Measurements from ENCODE around the gene C4orf17. TPM values are rescaled to one million over a fixed set of nuclear protein-coding genes. Genes with fewer than 3 reads are reported as not detected.

C4orf17 gene
- not detected in 5 replicates for total RNA-seq (2022; extraction: Qiagen RNA extraction)

GRCh38 chr4:99510721-99511120 lies at the start of gene C4orf17:
TSS of gene C4orf17 (plus strand) at chr4:99511021. CDS start at chr4:99513082, 2,061 bp downstream.

DNA sequence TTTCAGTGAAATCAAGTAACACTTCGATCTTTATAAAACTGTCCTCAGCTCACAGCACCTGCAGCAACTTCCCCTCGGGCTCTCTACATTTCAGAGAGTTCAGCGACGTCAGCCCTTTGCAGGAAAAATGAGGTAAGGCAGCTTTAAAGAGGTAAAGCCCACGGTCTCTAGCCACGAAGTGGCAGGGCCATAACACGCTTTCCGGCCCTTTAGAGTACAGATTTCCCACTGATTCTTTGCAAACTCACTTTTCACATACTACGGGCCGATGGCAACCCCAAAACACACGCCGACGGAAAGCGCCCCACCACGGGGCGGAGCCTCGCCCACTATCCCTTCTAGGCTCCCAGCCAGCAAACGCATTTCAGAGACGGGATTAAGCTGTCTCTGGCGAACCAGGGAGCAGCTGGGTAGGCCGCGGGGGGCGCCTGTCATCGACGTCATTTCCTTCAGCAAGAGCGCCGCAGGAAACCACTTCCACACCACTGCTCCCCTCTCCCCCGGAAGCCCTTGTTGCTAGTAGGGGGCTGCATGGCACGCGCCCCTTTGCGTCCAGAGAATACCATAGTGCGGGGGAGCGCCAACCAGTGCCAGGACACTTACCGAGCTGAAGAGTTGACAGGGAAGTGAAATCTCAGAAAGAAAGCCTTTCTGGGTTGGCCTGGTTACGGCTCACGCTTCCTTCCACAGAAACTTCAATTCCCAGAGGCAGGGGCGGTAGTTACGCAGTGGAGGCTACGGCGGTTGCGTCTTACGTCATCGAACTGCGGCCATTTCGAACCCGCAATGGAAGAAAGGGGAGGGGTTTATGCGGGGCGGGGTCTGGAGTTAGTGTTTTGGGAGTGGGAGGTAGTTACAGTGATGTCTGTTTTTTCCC lies 52.7 kb downstream of the C4orf17 start, which contains the start of gene TRMT10A:
TRMT10A (minus strand) TSS at position 730 of the 877 bp plus-strand sequence. CDS start 4,701 bp downstream, outside the sequence.

DNA sequence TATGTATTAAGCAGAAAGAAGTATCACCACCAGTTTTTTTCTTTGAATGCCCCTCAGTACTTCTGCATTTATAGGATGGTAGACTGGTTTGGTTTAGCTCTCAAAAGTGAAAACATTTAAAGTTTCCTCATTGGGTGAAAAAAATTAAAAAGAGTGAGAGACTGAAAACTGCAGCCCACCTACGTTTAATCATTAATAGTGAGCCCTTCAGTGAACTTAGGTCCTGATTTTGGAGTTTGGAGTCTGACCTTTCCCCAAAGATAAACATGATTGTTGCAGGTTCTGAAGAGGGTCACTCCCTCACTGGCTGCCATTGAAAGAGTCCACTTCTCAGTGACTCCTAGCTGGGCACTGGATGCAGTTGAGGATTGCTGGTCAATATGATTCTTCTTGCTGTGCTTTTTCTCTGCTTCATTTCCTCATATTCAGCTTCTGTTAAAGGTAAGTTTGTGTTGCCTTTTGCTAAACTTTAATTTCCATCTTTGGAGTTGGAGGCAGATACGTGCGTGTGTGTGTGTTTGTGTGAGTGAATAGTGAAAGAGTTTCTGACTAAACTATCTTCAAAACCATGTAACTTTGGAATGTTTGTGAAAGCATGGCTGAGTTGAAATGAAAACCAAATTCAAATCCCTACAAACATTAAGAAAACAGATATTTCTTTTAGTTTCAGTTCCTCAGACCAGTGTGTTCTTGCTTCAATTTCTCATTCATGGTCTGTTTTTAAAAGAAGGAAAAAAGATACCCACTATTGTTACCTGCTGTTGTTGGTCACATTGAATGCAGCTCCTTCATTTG lies 63.9 kb downstream of the C4orf17 start, which contains the start of gene MTTP:
MTTP (plus strand) TSS at position 295 of the 795 bp plus-strand sequence; CDS start at position 381, 86 bp downstream.

Other genes starting within 250 kb of the C4orf17 start
- not detected in 5 replicates for gene ADH1A, start 220.0 kb upstream of the C4orf17 start, total RNA-seq (2022; extraction: Qiagen RNA extraction)
- gene ADH1B, start 189.6 kb upstream of the C4orf17 start, total RNA-seq (2022; extraction: Qiagen RNA extraction), result not detected in 5 replicates
- gene ADH1C, start 158.3 kb upstream of the C4orf17 start, total RNA-seq (2022; extraction: Qiagen RNA extraction), result not detected in 5 replicates
- not detected in 5 replicates for gene ADH7, start 75.7 kb upstream of the C4orf17 start, total RNA-seq (2022; extraction: Qiagen RNA extraction)
- gene TRMT10A, start 53.0 kb downstream of the C4orf17 start, total RNA-seq (2022; extraction: Qiagen RNA extraction), result 3.4 to 5.7 TPM (median 3.7 TPM) in 5 replicates
- gene MTTP, start 63.8 kb downstream of the C4orf17 start, total RNA-seq (2022; extraction: Qiagen RNA extraction), result 0.09 TPM in 1 of 5 replicates, not detected in the others
- gene C4orf54, start 146.8 kb downstream of the C4orf17 start, total RNA-seq (2022; extraction: Qiagen RNA extraction), result not detected in 5 replicates